ENCODE results near the gene LRCH3.
"Not testable (repeated sequence)": the region's sequence is repeated elsewhere in the genome, so short reads cannot be mapped to it uniquely, and the experiment has no call there.

Gene LRCH3

DNA sequence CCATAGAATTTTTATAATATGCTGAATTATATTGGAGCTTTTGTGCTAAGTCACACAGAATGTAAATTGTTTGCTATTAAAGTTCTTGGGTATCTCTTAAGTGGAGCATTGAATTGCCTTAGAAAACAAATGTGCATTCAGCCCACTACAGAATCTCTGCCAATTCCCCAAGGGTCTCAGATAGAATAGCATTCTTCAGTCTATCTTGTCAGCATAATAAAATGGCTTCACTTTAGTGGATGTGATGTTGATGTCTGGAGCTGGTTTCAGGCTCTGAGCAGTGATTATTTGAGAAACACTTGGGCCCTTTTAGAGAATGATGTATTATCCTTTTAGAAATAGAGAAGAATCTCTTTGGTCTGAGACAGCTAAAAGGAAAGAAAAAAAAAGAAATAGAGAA is 45.2 kb downstream of the LRCH3 start:
- DNase-seq (ENCODE audit: low spot score), result peak; percentile 17

DNA sequence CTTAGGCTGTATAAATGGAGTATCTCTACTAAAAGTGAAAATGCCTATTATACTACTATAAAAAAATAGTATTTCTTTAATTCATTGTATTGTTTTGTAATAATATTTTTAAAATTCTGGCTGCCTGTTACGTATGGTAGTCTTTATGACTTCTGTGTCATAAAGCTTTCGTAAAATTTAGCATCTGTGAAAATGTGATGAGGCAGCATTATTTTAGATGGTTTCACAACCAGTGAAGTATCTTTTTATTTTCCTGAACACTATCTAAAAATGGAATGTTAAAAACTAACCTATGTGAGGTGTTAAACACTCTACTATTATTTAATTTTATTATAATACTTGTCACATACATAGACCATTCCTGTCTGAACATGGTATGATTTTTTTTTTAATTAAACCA is 46.2 kb downstream of the LRCH3 start:
- no peak for DNase-seq (ENCODE audit: low spot score)

DNA sequence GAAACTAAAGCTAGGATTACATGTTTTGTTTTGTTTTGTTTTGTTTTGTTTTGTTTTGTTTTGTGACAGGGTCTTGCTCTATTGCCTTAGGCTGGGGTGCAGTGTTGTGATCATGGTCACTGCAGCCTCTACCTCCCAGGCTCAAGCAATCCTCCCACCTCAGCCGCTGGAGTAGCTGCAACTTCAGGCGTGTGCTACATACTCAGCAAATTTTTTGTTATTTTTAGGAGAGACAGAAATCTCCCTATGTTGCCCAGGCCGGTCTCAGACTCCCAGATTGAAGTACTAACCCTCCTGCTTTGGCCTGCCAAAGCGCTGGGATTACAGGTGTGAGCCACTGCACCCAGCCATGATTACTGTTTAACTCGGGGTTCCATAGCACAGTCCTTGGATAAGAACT is 50.7 kb downstream of the LRCH3 start:
- DNase-seq (ENCODE audit: low spot score), result no peak

DNA sequence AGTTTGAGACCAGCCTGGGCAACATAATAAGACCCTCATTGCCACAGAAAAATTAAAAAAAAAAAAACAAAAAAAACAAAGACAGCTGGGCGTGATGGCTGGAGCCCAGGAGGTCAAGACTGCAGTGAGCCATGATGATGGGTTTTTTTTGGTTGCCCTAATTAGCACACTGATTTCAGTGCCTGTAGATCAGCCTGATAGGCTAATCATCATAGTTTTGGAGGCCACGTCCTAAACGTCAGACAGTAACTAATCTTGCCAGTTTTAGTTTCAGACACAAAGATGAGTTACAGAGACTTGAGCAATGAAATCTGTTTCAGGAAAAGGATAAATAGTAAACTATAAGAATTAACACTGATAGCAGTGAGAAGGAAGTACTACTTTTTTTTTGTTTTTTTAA is 55.4 kb downstream of the LRCH3 start:
- no peak for DNase-seq (ENCODE audit: low spot score)

DNA sequence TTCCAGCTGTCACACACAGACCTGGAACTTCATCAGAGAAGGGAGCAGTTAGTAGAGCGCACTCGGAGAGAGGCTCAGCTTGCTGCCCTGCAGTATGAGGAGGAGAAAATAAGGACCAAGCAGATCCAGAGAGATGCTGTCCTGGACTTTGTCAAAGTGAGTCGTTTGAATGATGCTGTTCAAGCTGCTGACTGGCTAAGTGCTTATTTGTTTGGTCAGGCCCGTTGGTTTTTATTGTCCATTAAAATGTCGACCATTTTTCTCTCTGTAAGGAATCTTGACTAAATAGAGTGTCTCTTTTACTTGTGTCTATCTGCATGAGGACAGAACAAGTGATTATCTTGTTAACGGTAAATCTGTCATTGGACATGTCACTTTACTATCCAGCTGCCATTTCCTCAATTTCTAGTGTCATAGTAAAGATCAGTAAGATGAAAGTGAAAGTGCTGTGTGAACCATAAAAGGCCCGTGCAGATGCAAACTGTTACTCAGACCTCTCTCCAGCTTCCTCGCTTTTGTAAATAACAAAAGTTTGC is 56.9 kb downstream of the LRCH3 start:
- DNase-seq (ENCODE audit: low spot score), result peak; percentile 64

DNA sequence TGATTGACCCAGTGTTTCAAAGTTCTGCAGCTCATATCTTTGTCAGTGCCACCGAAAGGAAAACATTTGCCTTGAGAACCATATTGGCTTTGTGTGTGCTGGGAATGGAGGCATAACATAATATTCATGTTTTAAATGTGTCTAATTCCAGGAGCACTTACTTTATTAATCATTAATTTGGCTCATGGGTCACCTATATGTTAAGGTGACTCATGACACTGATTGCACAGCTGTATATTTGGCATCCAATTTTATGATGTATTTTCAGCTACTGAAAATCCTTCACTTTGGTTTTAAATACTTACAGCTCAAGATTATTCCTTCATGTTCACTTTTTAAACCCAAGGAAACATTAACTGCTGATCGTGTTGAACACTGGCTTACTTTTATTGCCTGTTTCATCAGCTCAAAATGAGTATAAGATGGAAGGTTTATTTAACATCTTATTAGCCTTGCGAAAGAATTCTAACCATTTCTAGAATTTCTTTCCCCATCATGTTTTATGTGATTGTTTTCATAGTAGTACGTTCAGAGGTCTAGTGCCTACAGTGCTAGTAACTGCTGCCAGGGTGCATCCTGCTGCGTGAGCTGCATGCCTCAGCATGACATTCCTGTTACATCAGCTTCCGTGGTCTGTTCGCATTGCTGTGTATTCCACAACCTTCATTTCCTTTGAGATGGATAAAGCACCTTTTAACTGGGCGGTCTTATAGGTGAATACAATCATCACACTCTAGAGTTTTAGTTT is 63.7 kb downstream of the LRCH3 start:
- DNase-seq (ENCODE audit: low spot score), result no peak

DNA sequence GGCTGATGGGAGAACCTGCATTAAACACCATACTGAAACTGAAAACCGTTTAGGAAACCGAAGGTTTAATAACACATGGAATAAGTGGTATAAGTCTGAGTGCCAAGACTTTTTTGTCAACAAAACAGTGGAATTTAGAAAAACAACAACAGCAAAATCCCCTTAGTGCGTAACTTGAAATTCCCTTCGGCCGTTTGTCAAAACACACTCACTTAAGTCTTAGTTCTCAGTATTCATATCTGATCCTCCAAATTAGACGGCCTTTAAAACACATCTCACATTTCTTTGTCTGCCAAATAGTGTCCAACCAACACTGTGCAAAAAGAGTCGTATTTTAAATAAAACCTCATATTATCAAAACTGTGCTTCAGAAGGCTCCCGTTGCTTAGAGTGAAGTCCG is 64.5 kb downstream of the LRCH3 start:
- no peak for DNase-seq (ENCODE audit: low spot score)

DNA sequence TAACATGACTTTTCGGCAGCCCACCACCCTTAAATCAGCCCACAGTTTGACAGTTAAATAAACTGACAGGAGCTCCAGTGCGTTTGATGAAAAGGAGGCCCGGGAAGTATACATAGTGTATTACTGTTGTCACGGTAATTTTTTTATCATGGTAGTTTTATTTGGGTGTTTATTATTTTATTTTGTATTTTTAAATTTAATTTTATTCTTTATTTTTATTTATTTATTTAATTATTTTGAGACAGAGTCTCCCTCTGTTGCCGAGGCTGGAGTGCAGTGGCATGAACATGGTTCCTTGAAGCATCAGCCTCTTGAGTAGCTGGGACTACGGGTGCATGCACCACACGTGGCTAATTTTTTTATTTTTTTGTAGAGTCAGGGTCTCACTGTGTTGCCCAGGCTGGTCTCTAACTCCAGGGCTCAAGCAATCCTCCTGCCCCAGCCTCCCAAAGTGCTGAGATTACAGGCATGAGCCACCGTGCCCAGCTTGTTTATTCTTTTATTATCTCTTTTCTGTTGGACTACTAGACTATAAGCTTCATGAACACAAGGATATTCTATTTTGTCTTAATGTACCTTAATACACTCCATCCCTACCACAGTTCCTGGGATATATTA is 65.3 kb downstream of the LRCH3 start:
- DNase-seq (ENCODE audit: low spot score), result no peak

DNA sequence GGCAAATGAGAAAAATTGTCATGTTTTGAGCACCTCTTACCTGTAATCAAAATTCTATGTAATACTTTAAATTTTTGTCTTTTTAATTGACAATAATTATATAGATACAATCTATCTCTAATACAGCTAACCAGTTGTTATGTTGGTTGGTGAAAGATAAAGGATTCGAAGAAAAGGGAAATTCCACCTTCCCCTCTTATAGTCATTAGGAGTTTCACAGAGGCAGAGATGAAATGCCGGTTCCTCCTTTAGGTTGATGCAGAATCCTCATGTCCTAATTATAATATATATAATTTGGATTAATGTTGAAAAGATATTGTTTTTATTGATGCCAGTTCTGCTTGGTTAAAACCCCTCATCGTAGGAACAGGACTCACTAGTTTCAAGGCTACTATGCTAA is 67.1 kb downstream of the LRCH3 start:
- DNase-seq (ENCODE audit: low spot score), result no peak

DNA sequence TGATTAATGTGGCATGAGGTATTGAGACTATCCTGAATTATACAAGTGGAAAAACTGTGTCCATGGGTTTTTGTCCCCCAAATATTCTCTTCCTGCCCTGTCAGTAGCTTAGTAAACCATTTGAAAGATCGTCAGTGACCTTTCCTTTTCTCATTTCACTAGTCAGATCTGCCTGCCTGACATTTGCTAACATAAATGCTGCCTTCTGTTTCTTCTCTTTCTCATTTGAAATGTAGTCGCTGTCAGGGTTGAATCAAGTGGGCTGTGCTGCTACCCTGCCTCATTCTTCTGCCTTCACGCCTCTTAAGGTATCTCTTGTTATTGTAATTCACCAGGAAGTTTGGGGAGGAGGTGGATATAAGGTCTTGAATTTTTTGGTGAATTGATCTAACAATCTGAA is 67.5 kb downstream of the LRCH3 start:
- DNase-seq (ENCODE audit: low spot score), result no peak

DNA sequence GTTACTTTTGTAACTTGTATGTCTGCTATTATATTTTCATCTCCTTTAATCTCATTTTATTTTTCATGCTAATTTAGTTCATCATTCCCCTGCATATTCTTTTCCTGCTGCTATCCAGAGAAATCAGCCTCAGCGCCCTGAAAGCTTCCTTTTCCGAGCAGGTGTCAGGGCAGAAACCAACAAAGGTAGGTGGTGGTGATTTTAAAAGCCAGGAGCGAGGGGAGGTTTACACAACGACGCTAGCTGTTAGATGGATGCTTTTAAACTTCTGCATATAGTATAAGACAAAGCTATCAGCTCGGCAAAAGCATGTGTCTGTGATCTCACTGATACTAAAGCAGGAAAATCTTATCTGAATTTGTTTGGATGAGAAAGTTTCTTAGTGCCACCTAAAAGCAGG is 75.0 kb downstream of the LRCH3 start:
- DNase-seq (ENCODE audit: low spot score), result no peak

DNA sequence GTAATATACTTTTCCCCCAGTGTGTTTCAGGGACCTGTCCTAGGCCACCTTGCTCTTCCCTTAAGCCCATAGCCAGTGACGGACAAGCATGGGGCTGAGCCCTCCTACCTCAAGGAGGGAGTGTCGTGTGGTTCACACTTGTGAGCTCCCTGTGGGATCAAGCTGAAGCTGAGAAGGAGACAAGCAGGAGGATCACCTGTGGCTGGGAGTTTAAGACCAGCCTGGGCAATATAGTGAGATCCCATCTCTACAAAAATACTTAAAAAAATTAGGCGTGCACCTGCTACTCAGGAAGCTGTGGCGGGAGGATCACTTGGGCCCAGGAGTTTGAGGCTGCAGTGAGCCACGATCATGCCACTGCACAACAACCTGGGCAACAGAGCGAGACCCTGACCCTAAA is 82.3 kb downstream of the LRCH3 start:
- no peak for DNase-seq (ENCODE audit: low spot score)

DNA sequence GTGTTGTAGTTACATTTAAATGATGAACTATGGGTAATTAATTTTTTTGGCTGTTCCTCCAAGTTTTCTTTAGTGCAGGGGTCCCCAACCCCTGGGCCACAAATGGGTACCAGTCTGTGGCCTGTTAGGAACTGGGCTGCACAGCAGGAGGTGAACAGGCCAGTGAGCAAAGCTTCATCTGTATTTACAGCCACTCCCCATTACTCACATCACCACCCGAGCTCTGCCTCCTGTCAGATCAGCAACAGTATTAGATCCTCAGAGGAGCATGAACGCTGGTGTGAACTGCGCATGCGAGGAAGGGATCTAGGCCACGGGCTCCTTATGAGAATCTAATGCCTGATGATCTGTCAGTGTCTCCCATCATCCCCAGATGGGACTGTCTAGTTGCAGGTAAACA is 83.0 kb downstream of the LRCH3 start:
- DNase-seq (ENCODE audit: low spot score), result no peak

DNA sequence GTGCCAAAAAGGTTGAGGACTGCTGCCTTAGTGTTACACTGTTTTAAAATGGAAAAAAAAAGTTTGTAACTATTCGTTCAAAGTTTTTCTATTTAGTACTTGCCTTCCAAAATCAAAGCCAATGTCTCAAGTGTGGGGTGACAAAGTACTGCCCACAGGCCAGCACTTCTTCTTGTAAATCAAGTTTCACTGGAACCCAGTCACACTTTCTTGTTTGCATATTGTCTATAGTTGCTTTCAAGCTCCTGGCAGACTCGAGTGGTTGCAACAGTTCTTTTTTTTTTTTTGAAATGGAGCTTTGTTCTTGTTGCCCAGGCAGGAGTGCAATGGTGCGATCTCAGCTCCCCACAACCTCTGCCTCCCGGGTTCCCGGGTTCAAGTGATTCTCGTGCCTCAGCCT is 83.6 kb downstream of the LRCH3 start:
- DNase-seq (ENCODE audit: low spot score), result peak; percentile 28

DNA sequence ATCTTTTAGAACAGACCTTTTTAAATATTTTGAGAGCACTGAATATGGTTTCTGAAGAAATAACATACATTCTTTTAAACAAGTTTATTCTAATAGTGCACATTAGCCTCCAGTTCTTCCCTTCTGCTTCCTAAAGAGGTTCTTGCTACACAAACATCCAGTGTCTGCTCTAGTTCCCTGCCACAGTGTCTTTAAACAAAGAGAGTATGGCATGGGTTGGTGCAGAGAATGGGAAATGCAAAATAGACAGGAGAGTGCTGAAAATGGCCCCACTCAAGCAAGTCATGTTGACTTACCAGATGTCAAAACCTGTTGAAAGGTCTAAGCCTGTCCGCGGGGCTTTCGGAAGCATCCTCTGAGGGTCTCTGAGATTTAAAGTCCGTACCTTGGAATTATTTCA is 86.8 kb downstream of the LRCH3 start:
- DNase-seq (ENCODE audit: low spot score), result peak; percentile 65

DNA sequence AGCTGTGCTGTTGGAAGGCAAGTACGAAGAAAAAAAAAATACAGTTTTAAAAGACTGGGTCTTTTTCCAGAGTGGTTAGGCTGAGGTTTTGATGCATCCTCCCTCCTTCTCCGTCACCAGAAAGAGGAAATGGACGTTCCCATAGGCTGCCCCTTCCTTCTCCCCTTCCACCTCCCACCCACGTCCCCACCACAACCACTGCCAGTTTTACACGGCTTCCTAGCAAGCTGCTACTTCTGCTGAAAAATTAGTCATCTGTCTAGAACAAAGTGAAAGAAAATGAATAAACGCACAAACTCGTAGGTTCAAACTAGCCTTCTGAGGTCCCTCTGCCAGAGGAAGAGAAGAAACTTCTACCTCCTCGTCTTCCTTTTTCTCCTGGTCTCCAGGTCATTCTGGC is 87.4 kb downstream of the LRCH3 start:
- DNase-seq (ENCODE audit: low spot score), result peak; percentile 20

DNA sequence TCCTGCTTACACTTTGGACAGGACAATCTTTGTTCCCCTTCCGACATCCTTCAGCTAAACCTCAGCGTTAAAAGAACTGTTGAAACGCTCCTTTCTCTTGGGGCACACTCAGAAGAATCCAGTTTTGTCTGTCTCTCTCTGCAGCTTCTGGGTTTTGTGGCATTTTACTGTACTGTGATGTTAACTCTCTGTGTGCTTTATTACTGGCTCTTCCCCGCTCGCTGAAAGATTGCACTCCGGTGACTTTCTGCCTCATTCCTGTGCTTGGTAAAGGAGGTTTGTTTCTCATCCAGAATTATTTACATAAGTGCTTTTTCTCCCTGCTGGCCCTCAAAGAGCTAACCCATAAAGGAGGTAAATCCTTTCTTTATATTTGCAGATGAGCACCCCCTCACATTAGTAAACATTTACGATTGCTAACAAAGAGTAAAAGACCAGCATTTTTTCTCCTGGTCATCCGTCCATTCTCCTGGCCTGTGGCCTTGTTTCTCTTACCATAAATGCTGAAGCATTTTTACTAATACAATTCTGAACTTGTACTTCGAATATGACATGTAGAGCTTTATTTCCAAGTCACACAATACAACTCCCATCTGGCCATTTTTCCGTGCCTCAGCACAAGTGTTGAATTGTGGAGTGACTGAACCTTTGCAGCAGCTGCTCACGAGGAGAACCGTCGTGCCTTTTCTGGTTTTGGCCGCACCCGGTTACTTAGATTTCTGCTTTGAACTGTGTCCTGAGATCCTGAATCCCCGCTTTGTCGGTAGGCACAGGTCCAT is 89.6 kb downstream of the LRCH3 start:
- DNase-seq (ENCODE audit: low spot score), result peak; percentile 53

DNA sequence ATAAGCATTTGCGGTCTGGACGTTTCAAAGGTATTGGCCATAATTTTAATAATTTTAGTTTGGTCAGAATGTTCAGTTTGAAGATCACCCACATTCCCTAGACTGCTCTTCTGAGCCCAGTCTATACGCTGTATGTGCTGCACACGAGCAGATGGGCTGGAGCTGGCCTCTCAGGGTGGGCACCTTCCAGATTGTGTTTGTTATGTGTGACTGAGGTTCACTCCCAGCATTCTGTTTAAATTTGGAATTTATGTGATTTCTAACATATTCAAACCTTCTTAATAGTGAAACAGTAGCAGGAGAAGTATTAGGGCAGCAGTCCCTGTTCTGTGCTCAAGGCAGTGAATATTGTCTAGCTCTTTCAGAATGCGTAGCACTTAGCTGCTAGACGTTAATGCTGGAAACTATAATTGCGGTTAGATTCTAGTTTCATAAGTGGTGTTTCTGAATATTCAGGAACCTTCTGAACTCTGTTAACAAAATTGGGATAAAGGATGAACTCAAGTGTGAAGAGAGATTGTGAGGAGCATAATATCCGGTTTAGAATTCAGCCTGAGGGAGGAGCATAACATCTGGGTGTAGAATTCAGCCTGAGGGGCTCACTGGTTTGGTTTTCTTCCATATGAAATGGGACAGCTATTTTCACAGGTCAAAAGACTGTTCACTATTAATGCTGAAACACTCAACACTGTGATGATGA is 90.4 kb downstream of the LRCH3 start:
- DNase-seq (ENCODE audit: low spot score), result peak; percentile 19

DNA sequence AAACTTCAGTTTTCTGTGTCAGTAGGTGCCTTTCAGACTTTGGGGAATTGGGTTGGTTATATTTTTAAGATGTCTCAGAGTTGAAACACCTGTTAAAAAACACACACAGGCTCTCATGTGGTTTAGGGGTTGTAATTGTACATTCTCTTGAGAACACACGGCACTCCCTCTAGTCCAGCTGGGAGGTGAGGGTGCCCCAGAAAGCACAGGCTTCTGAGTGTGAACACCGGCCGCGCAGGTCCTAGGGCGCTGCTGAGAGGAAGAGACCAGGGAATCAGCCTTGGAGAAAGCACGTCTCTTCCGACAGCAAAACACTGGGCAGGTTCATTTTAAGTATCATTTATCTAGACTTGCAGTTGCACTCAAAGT is 90.9 kb downstream of the LRCH3 start:
- DNase-seq (ENCODE audit: low spot score), result no peak

DNA sequence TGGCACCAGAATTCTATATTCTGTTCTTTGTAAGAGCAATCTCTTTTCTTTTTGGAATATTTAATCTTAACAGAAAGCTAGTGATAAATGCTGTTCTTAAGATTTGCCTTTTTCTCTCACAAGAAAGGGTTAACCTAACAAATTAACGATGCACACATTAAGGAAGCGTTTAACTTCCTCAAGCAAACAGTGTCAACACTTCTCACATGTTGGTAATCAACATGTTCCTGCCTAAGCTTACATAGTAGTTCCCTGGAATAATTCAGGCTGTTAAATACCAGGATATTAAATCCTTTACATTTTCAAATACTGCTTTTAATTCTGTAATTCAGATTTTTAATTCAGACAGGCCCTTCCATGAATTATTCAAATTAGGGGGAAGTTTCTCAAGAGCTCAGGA is 91.5 kb downstream of the LRCH3 start:
- DNase-seq (ENCODE audit: low spot score), result no peak

DNA sequence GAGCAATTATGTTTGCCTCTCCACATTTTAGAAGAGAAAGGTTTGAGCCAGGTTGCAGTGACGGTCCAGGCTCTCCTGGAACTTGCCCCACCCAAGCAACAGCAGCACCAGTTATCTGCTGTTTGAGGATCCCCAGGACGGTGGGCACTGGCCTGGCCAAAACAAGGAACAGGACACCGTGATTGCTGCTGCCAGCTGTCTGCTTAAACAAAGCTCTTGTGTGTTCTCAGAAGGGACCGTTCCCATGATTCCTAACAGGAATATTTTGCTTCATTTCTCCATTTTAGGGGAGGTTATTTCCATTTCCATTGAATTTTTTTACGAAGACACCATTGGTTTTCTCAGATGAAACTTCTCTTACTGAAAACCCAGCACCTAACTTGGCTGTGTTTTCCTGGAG is 92.5 kb downstream of the LRCH3 start:
- DNase-seq (ENCODE audit: low spot score), result peak; percentile 63

DNA sequence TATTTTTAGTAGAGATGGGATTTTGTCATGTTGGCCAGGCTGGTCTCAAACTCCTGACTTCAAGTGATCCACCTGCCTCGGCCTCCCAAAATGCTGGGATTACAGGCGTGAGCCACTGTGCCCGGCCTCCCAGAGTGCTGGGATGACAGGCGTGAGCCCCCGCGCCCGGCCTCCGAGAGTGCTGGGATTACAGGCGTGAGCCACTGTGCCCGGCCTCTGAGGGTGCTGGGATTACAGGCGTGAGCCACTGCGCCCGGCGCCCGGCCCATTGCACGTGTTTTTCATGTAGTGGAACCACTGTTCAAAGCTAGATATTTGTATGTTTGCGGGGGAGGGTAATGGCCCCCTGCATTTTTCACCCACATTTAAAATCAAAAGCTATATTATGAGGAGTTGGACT is 93.3 kb downstream of the LRCH3 start:
- not testable (repeated sequence) for DNase-seq (ENCODE audit: low spot score)
